T-helper 22 cell (primary cell): ENCODE measurements around the gene BOLL.
A peak's percentile ranks its signal among the peaks of the same experiment; 100 is the strongest.
"Not testable (repeated sequence)": the region's sequence is repeated elsewhere in the genome, so short reads cannot be mapped to it uniquely, and the experiment has no call there.

Experiments used
- DNase-seq: peaks from one replicate; pipeline ENCODE4 v3.0.0-alpha.2; 2020; ENCODE audit warnings: low read depth

Gene BOLL

DNA sequence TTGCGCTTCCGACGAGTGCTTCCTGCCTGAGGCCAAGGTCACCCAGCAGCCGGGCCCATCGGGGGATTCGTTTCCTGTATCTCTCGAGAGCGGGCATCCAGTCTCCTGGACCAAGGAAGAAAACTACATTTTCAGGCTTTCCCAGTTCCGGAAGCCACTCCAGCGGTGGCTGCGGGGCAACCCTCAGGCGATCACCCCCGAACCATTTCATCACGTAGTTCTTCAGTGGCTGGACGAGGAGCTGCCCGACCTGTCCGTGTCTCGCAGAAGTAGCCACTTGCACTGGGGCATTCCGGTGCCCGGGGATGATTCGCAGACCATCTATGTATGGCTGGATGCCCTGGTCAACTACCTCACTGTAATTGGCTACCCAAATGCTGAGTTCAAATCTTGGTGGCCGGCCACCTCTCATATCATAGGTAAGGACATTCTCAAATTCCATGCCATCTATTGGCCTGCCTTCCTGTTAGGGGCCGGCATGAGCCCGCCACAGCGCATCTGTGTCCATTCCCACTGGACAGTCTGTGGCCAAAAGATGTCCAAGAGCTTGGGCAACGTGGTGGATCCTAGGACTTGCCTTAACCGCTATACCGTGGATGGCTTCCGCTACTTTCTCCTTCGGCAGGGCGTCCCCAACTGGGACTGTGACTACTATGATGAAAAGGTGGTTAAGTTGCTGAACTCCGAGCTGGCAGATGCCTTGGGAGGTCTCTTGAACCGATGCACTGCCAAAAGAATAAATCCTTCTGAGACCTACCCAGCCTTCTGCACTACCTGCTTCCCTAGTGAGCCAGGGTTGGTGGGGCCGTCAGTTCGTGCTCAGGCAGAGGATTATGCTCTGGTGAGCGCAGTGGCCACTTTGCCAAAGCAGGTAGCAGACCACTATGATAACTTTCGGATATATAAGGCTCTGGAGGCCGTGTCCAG lies 78.9 kb downstream of the BOLL start:
- DNase-seq: no peak

DNA sequence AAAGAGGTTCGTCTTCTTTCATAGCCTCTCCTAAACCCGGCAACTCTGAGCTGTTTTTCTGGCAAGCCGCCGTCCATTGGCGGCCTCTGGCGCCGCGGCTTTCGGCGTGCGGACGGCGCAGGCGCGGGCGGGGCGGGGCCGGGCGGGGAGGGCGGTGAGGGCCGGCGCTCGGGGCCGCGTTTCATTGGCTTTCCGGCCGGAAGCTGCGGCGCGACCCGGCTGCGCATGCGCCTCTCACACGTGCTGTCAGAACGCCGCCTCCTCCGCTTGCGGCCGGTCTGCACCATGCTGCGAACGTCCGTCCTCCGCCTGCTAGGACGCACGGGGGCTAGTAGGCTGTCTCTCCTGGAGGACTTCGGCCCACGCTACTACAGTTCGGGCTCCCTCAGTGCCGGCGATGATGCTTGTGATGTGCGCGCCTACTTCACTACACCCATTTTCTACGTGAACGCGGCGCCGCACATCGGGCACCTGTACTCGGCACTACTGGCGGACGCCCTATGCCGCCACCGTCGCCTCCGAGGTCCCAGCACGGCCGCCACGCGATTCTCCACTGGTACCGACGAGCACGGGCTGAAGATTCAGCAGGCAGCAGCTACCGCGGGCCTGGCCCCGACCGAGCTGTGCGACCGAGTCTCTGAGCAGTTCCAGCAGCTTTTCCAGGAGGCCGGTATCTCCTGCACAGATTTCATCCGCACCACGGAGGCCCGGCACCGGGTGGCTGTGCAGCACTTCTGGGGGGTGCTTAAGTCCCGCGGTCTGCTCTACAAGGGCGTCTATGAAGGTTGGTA lies 79.8 kb downstream of the BOLL start, which contains the start of gene MARS2:
MARS2 (plus strand) TSS at position 249 of the 791 bp plus-strand sequence; CDS start at position 286, 37 bp downstream.
- DNase-seq: peak; percentile 87

DNA sequence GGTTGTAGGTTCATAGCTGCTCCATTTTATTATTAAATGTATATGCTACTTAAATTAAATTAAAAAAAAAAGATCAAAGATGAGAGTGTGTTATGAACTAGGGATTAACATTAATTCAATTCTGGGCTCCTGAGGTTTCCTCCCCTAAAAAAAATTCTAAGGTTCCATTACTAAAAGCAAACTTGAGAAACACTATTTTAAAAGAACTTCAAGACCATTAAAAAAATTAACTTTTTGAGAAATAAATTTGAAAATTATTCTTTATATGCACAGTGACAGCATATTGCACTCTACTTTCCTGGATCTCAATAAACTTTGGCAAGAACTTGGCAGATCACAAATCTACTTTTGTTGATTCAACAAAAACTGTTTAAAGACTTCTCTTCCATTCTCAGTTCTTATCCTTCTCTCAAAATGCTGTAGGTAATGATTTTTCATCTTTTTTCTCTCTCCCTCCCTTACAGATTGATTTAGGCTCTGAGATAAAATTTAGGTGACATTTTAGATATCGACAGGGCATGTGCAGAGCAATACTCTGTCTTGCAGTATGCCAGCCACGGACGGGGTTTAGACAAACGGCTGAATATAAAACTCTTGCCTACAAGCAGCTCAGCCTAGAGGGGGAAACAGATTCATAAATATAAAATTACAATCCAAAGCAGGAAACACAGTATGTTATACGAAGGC lies 80.5 kb downstream of the BOLL start:
- no peak for DNase-seq

DNA sequence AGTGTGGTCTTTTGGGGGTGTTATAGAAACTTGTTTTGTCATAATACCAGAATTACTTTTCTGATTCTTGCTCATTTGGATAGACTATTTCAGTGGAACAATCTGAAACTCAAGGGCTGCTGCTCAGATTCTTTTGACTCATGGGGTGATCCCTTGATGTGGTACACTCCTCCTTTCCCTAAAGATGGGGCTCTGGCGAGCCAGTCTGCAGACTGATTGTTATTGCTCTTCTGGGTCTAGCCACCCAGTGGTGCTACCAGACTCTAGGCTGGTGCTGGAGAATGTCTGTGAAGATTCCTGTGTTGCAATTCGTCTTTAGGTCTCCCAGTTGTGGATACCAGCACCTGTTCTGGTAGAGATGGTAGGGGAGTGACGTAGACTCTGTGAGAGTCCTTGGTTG lies 84.2 kb downstream of the BOLL start:
- DNase-seq: no peak

DNA sequence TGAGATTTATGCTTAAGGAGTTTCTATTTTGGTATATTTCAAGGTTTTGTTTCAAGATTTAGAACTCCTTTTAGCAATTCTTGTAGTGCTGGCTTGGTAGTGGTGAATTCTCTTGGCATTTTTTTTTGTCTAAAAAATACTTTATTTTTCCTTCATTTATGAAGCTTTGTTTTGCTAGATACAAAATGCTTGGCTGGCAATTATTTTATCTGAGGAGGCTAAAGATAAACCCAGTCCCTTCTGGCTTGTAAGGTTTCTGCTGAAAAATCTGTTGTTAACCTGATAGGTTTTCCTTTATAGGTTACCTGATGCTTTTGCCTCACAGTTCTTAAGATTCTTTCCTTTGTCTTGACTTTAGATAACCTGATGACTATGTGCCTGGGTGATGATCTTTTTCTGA lies 85.4 kb downstream of the BOLL start:
- DNase-seq: not testable (repeated sequence)

DNA sequence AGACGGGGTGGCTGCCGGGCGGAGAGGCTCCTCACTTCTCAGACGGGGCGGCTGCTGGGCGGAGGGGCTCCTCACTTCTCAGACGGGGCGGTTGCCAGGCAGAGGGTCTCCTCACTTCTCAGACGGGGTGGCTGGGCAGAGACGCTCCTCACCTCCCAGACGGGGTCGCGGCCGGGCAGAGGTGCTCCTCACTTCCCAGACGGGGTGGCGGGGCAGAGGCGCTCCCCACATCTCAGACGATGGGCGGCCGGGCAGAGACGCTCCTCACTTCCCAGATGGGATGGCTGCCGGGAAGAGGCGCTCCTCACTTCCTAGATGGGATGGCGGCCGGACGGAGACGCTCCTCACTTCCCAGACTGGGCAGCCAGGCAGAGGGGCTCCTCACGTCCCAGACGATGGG lies 88.5 kb downstream of the BOLL start:
- DNase-seq: not testable (repeated sequence)

DNA sequence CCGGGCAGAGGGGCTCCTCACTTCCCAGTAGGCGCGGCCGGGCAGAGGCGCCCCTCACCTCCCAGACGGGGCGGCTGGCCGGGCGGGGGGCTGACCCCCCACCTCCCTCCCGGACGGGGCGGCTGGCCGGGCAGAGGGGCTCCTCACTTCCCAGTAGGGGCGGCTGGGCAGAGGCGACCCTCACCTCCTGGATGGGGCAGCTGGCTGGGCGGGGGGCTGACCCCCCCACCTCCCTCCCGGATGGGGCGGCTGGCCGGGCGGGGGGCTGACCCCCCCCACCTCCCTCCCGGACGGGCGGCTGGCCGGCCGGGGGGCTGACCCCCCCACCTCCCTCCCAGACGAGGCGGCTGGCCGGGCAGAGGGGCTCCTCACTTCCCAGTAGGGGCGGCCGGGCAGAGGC lies 89.1 kb downstream of the BOLL start:
- not testable (repeated sequence) for DNase-seq

DNA sequence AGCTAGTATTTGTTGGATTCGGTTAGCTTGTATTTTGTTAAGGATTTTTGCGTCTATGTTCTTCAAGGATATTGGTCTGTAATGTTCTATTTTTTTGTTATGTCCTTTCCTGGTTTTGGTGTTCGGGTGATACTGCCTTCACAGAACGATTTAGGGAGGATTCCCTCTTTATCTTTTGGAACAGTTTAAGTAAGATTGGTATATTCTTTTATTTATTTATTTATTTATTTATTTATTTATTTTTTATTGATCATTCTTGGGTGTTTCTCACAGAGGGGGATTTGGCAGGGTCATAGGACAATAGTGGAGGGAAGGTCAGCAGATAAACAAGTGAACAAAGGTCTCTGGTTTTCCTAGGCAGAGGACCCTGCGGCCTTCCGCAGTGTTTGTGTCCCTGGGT lies 89.9 kb downstream of the BOLL start:
- DNase-seq: not testable (repeated sequence)

DNA sequence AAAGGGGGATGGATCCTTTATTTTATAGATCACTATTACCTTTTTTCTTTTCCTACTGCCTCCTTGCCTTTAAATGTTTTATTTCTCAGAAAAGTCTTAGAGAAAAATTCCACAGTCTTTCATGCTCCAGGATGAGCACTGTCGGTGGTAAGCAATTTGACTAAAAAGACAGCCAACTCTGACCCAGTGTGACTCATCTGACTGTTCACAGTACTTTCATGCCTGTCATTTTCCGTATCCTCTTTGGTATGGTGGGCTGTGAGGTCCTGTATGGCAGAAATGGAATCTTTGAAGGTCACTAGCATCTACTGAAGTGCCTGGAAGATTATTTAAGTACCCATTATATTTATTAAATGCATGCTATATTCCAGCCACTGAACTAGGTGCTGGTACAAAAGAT lies 107.6 kb downstream of the BOLL start:
- DNase-seq: no peak

DNA sequence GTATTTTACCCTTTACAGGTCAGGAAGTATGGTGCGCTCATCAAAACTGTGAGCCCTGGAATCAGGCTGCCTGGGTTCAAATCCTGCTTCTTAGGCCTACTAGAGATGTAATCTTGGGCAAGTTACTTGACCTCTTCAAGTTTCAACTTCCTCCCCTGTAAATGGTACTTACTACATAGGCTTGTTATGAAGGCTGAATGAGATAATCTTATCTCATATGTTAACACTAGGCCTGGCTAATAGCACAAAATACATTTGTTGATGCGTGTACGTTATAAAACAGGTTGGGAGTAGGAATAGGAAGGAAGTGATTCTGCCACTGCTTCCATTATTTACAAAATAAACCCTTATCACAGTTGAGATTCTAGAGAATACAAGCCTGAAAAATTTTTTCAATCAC lies 108.1 kb downstream of the BOLL start:
- no peak for DNase-seq
